GM23248 (cell line): ENCODE measurements around the gene GPRIN2. TPM values are rescaled to one million over a fixed set of nuclear protein-coding genes. Genes with fewer than 3 reads are reported as not detected.

Experiments
- DNase-seq: peaks from one replicate; pipeline ENCODE4 v3.0.0-alpha.2; 2015
- H2AFZ ChIP-seq: fragments of 200-600 bp; sonication (generic); 2 replicates; pipeline ENCODE4 v1.6.1; 2016; ENCODE audit warnings: antibody characterized with exemption
- H3F3A ChIP-seq: fragments of 200-600 bp; sonication (generic); 2 replicates; pipeline ENCODE4 v1.6.1; 2016; ENCODE audit warnings: mild to moderate bottlenecking, antibody characterized with exemption, mixed run types; ENCODE audit not compliant: insufficient read depth
- H3K27ac ChIP-seq: fragments of 200-600 bp; sonication (generic); 2 replicates; pipeline ENCODE4 v1.5.1; 2016; ENCODE audit warnings: mild to moderate bottlenecking
- H3K27me3 ChIP-seq: fragments of 200-600 bp; sonication (generic); replicated peaks from 2 replicates; pipeline ENCODE4 v1.6.1; 2016; ENCODE audit warnings: mild to moderate bottlenecking; ENCODE audit not compliant: insufficient read depth
- H3K36me3 ChIP-seq: fragments of 200-600 bp; sonication (generic); 2 replicates; pipeline ENCODE4 v1.6.1; 2016; ENCODE audit warnings: low read depth, mild to moderate bottlenecking
- H3K4me1 ChIP-seq: fragments of 200-600 bp; sonication (generic); 2 replicates; pipeline ENCODE4 v1.6.1; 2016; ENCODE audit warnings: mild to moderate bottlenecking; ENCODE audit not compliant: insufficient read depth
- H3K4me2 ChIP-seq: fragments of 200-600 bp; sonication (generic); one replicate; pipeline ENCODE4 v1.6.1; 2016; ENCODE audit warnings: mild to moderate bottlenecking; ENCODE audit not compliant: unreplicated experiment
- H3K4me3 ChIP-seq: fragments of 200-600 bp; sonication (generic); 2 replicates; pipeline ENCODE4 v1.5.1; 2016; ENCODE audit warnings: mild to moderate bottlenecking
- H3K79me2 ChIP-seq: fragments of 200-600 bp; sonication (generic); 2 replicates; pipeline ENCODE4 v1.6.1; 2016; ENCODE audit warnings: mild to moderate bottlenecking; ENCODE audit not compliant: insufficient read depth
- H3K9ac ChIP-seq: fragments of 200-600 bp; sonication (generic); 2 replicates; pipeline ENCODE4 v1.6.1; 2016; ENCODE audit warnings: mild to moderate bottlenecking
- H3K9me2 ChIP-seq: fragments of 200-600 bp; sonication (generic); 2 replicates; pipeline ENCODE4 v1.6.1; 2016; ENCODE audit warnings: mixed run types, mild to moderate bottlenecking, moderate library complexity; ENCODE audit not compliant: insufficient read depth
- H3K9me3 ChIP-seq: fragments of 200-600 bp; sonication (generic); one replicate; pipeline ENCODE4 v1.6.1; 2017; ENCODE audit warnings: low read depth
- H4K20me1 ChIP-seq: fragments of 200-600 bp; sonication (generic); 2 replicates; pipeline ENCODE4 v1.6.0; 2016; ENCODE audit not compliant: insufficient read depth
- EZH2 ChIP-seq: fragments of 200-600 bp; sonication (generic); IDR thresholded peaks from 2 replicates; pipeline ENCODE4 v1.6.1; 2018; ENCODE audit warnings: antibody characterized with exemption, mild to moderate bottlenecking; ENCODE audit not compliant: insufficient read depth, poor library complexity, severe bottlenecking
- EZH2phosphoT487 ChIP-seq: fragments of 200-600 bp; sonication (generic); IDR thresholded peaks from 2 replicates; pipeline ENCODE4 v1.6.1; 2018; ENCODE audit warnings: antibody characterized with exemption, moderate library complexity, mild to moderate bottlenecking, low read depth; ENCODE audit not compliant: insufficient read depth
- WGBS, 2 experiments: methylation state at CpG; one replicate each; pipeline ENCODE4 v1.1.6; 2015 to 2017; ENCODE audit warnings: low lambda C conversion rate in 2 of 2, low coverage in 1 of 2; ENCODE audit errors: missing lambda C conversion rate in 2 of 2; 5-methylcytosine and 5-hydroxymethylcytosine counted together
- in situ Hi-C: fragments of 300-500 bp; cut with MboI; formaldehyde crosslinking; loops from 2 replicates; pipeline ENCODE4 v1.15.0; 2020
- polyA plus RNA-seq: library from polyadenylated mRNA; unstranded; fragments of >200 nt; fragmentation: Nextera tagmentation; extraction: Ambion mirVana; gene quantifications from 2 replicates; pipeline ENCODE4 v1.2.1, GENCODE V29; 2016
- total RNA-seq: library from RNA; depleted of rRNA; stranded (reverse); fragments of >200 nt; shearing (Covaris generic); gene quantifications from 2 replicates; pipeline ENCODE4 v1.2.3, GENCODE V29; 2014

The GPRIN2 gene
- total and polyA plus RNA-seq, 2 experiments from 2014 or later = not detected

DNA sequence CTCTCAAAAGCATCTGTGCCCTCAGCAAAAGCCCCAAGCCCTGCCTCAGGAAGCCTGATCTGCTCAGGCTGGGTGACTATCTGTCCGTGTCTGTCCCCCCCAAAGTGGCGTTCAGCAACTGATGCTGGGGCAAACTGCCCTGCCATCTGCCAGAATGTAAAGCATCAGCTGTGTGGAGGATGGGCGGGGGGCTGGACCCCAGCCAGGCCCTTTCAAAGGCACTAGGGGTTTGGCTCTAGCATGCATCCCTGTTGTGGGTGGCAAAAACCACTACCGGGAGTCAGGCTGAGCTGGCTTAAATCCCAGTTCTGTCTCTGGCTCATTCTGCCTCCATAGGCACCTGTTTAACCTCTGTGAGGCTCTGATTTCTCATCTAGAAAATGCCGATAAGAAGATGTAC lies 35.5 kb downstream of the GPRIN2 start:
- Histone ChIP-seq H3F3A (peaks cover 23% of the 10 kb centered on the region), H3K27ac (no peak overlapping the region), H3K36me3 (no peaks in the 10 kb centered on the region), H2AFZ (no peak overlapping the region), H3K79me2 (no peaks in the 10 kb centered on the region), H3K4me3 (no peak overlapping the region), H3K9ac (no peak overlapping the region), H3K27me3 (no peaks in the 10 kb centered on the region), H3K9me3 (no peaks in the 10 kb centered on the region), H3K9me2 (no peaks in the 10 kb centered on the region), H4K20me1 (no peaks in the 10 kb centered on the region), H3K4me1 (peaks cover 34% of the 10 kb centered on the region), H3K4me2 (no peak overlapping the region)
- DNase-seq = peak; percentile 56
- in situ Hi-C loops = no loop called here
- no peak for TF ChIP-seq EZH2
- TF ChIP-seq EZH2phosphoT487 = no peak
- 36 to 44% methylated on average over 5 of the region's 5 CpGs for WGBS, 2 experiments

GRCh38 chr10:46520381-46520780 lies 36.1 kb downstream of the GPRIN2 start:
- no peaks in the 10 kb centered on the region for H4K20me1 ChIP-seq
- H3K27ac ChIP-seq = no peak overlapping the region
- no peaks in the 10 kb centered on the region for H3K9me2 ChIP-seq
- no peaks in the 10 kb centered on the region for H3K27me3 ChIP-seq
- no peak for DNase-seq
- H3K4me3 ChIP-seq = no peak overlapping the region
- in situ Hi-C loops = no loop called here
- no peaks in the 10 kb centered on the region for H3K36me3 ChIP-seq
- peaks cover 17% of the 10 kb centered on the region for H3F3A ChIP-seq
- H3K79me2 ChIP-seq = no peaks in the 10 kb centered on the region
- 66 to 70% methylated on average over 5 of the region's 5 CpGs for WGBS, 2 experiments
- H2AFZ ChIP-seq = no peak overlapping the region
- H3K4me2 ChIP-seq = no peak overlapping the region
- no peak overlapping the region for H3K9ac ChIP-seq
- no peaks in the 10 kb centered on the region for H3K9me3 ChIP-seq
- H3K4me1 ChIP-seq = peaks cover 34% of the 10 kb centered on the region
- TF ChIP-seq EZH2phosphoT487 = no peak
- TF ChIP-seq EZH2 = no peak

DNA sequence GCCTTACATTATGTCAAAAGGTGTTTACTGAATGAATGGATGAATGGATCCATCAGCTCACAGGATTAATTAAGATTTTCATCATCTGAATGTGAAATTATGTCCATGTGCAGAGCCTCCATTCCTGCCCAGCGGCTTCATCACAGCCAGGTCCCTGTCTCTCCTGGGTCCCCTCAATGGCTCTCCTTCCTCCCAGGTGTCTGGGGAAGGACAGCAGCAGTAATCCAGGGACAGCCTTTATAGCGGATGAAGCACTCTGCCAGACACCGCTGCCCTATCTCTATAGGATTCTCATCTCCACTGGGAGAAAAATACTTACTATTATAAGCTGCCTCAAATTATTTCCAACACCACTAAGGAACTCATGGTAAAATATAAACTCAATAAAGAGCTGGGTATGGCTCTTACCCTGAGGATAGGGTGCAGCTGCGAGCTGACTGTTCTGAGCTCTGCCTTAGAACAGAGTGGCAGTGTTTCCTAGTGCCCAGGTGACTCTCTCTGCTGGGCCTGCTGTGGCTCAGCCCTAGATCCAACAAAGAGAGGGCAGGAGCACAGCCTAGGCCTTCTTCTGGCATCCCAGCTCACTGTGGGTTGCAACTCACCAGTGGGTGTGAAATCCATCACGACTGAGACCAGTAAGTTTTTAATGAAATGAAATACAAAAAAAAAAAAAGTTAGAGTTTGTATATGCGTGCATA lies 38.3 kb downstream of the GPRIN2 start:
- no peak overlapping the region for H3K9ac ChIP-seq
- no peaks in the 10 kb centered on the region for H3F3A ChIP-seq
- H3K4me1 ChIP-seq = peaks cover 12% of the 10 kb centered on the region
- no peak for TF ChIP-seq EZH2phosphoT487
- no peak for TF ChIP-seq EZH2
- no peaks in the 10 kb centered on the region for H3K79me2 ChIP-seq
- no peak overlapping the region for H3K27ac ChIP-seq
- no peaks in the 10 kb centered on the region for H3K27me3 ChIP-seq
- in situ Hi-C loops = no loop called here
- no peaks in the 10 kb centered on the region for H3K36me3 ChIP-seq
- H3K4me3 ChIP-seq = no peak overlapping the region
- no peak for DNase-seq
- H4K20me1 ChIP-seq = no peaks in the 10 kb centered on the region
- H2AFZ ChIP-seq = no peak overlapping the region
- no peak overlapping the region for H3K4me2 ChIP-seq
- no peaks in the 10 kb centered on the region for H3K9me2 ChIP-seq
- H3K9me3 ChIP-seq = no peaks in the 10 kb centered on the region
- 84 to 85% methylated on average over 6 of the region's 6 CpGs for WGBS, 2 experiments

- Histone ChIP-seq H3K9ac (no peak overlapping the region), H3K36me3 (no peaks in the 10 kb centered on the region), H3K27me3 (no peaks in the 10 kb centered on the region), H3K4me3 (no peak overlapping the region), H3K9me2 (no peaks in the 10 kb centered on the region), H4K20me1 (no peaks in the 10 kb centered on the region), H2AFZ (no peak overlapping the region), H3K27ac (no peak overlapping the region), H3K9me3 (no peaks in the 10 kb centered on the region), H3K4me2 (no peak overlapping the region), H3K79me2 (no peaks in the 10 kb centered on the region), H3F3A (no peaks in the 10 kb centered on the region), H3K4me1 (peaks cover 9% of the 10 kb centered on the region)
- in situ Hi-C loops = no loop called here
- WGBS, 2 experiments = 85% methylated on average over 5 of the region's 5 CpGs
- TF ChIP-seq EZH2phosphoT487 = no peak
- no peak for TF ChIP-seq EZH2
- no peak for DNase-seq
Observed at GRCh38 chr10:46517541-46517940, 38.9 kb downstream of the GPRIN2 start.
